GM18867 (cell line): Measurements from ENCODE around the gene KRTAP16-1.
"Not testable (repeated sequence)": the region's sequence is repeated elsewhere in the genome, so short reads cannot be mapped to it uniquely, and the experiment has no call there.

Experiments used
- ATAC-seq: cut with Tn5 transposase; IDR thresholded peaks from one replicate; pipeline ENCODE4 v1.9.1; 2021; ENCODE audit warnings: mild to moderate bottlenecking, moderate library complexity; ENCODE audit not compliant: unreplicated experiment

The KRTAP16-1 gene

GRCh38 chr17:41302981-41303380 lies 6.1 kb downstream of the KRTAP16-1 start:
- no peak for ATAC-seq

- ATAC-seq = no peak
Measured at GRCh38 chr17:41301916-41302901, 6.9 kb downstream of the KRTAP16-1 start, which contains the start of gene KRTAP29-1. KRTAP29-1 (minus strand) TSS chr17:41302851; CDS start chr17:41302851, 0 bp downstream.

GRCh38 chr17:41301204-41301790 lies 7.8 kb downstream of the KRTAP16-1 start:
- ATAC-seq = no peak

- no peak for ATAC-seq
Measured at GRCh38 chr17:41298458-41299135, 10.5 kb downstream of the KRTAP16-1 start.

GRCh38 chr17:41296846-41297245 lies 12.3 kb downstream of the KRTAP16-1 start:
- ATAC-seq = no peak

GRCh38 chr17:41294016-41294415 lies 15.1 kb downstream of the KRTAP16-1 start:
- ATAC-seq = no peak

- no peak for ATAC-seq
Measured at GRCh38 chr17:41287050-41287449, 22.1 kb downstream of the KRTAP16-1 start.

- ATAC-seq = no peak
Measured at GRCh38 chr17:41284546-41284945, 24.6 kb downstream of the KRTAP16-1 start.

GRCh38 chr17:41284043-41284442 lies 25.1 kb downstream of the KRTAP16-1 start:
- ATAC-seq = no peak

- no peak for ATAC-seq
Measured at GRCh38 chr17:41278176-41278955, 30.7 kb downstream of the KRTAP16-1 start.

GRCh38 chr17:41275648-41276190 lies 33.4 kb downstream of the KRTAP16-1 start, which contains the start of gene KRTAP9-7:
KRTAP9-7 (plus strand) TSS chr17:41275698; CDS start chr17:41275698, 0 bp downstream.
- ATAC-seq = not testable (repeated sequence)

GRCh38 chr17:41271858-41272257 lies 37.3 kb downstream of the KRTAP16-1 start:
- no peak for ATAC-seq

- not testable (repeated sequence) for ATAC-seq
Measured at GRCh38 chr17:41271323-41271722, 37.8 kb downstream of the KRTAP16-1 start.

GRCh38 chr17:41267711-41268110 lies 41.4 kb downstream of the KRTAP16-1 start:
- ATAC-seq = no peak

GRCh38 chr17:41265078-41265477 lies 44.0 kb downstream of the KRTAP16-1 start, which contains the start of gene KRTAP9-6:
KRTAP9-6 (plus strand) TSS chr17:41265378; CDS start chr17:41265378, 0 bp downstream.
- ATAC-seq = no peak

GRCh38 chr17:41264599-41264998 lies 44.5 kb downstream of the KRTAP16-1 start:
- no peak for ATAC-seq

- no peak for ATAC-seq
Measured at GRCh38 chr17:41263212-41263611, 45.9 kb downstream of the KRTAP16-1 start.

- no peak for ATAC-seq
Measured at GRCh38 chr17:41258406-41258805, 50.7 kb downstream of the KRTAP16-1 start.
